K562 (cell line): Measurements from ENCODE around the gene CEMP1. TPM values are rescaled to one million over a fixed set of nuclear protein-coding genes. Genes with fewer than 3 reads are reported as not detected.

ENCODE experiments used
- ATF4 ChIP-seq: fragments of 450-650 bp; formaldehyde crosslinking; IDR thresholded peaks from 2 replicates; pipeline ENCODE4 v1.4.0; 2022; ENCODE audit warnings: mild to moderate bottlenecking, moderate library complexity
- BRF1 ChIP-seq: IDR thresholded peaks from 3 replicates; pipeline ENCODE4 v1.6.1; 2011; ENCODE audit warnings: borderline replicate concordance, mild to moderate bottlenecking; ENCODE audit not compliant: insufficient read length; ENCODE audit errors: extremely low read depth
- FOS ChIP-seq: IDR thresholded peaks from 3 replicates; pipeline ENCODE4 v1.6.1; 2011; ENCODE audit not compliant: insufficient read length; ENCODE audit errors: extremely low read depth
- FOXM1 ChIP-seq, 2 experiments: fragments of 450-650 bp in 1 of 2; sonication (generic) in 1 of 2; formaldehyde crosslinking in 1 of 2; IDR thresholded peaks; 2 replicates each; pipeline versions ENCODE4 v1.6.1 to v1.9.0; 2017 to 2022; ENCODE audit warnings: low read depth in 2 of 2, mild to moderate bottlenecking in 2 of 2, missing genetic modification reagents in 1 of 2, moderate library complexity in 1 of 2
- L3MBTL2 ChIP-seq: fragments of 450-650 bp; IDR thresholded peaks from 2 replicates; pipeline ENCODE4 v1.6.1; 2016; ENCODE audit warnings: mild to moderate bottlenecking, moderate library complexity
- MGA ChIP-seq: fragments of 450-650 bp; IDR thresholded peaks from 2 replicates; pipeline ENCODE4 v1.6.1; 2016; ENCODE audit warnings: mild to moderate bottlenecking, moderate library complexity
- MNT ChIP-seq, 2 experiments: fragments of 450-650 bp; conservative IDR thresholded peaks; 2 replicates each; pipeline ENCODE4 v1.6.1; 2017; ENCODE audit warnings: mild to moderate bottlenecking in 2 of 2, moderate library complexity in 2 of 2
- NBN ChIP-seq: fragments of 450-650 bp; IDR thresholded peaks from 2 replicates; pipeline ENCODE4 v1.6.1; 2016; ENCODE audit warnings: low read depth, mild to moderate bottlenecking
- PHF8 ChIP-seq: fragments of 200-600 bp; sonication (generic); IDR thresholded peaks from 2 replicates; pipeline ENCODE4 v1.6.1; 2012; ENCODE audit warnings: mixed run types, mild to moderate bottlenecking, inconsistent platforms, low read length, moderate library complexity, borderline replicate concordance
- SP2 ChIP-seq: IDR thresholded peaks from 2 replicates; pipeline ENCODE4 v1.6.1; 2011; ENCODE audit warnings: mild to moderate bottlenecking, low read depth, low read length, moderate library complexity; ENCODE audit not compliant: poor library complexity, severe bottlenecking; ENCODE audit errors: extremely low read depth
- ZBTB5 ChIP-seq: fragments of 450-650 bp; IDR thresholded peaks from 2 replicates; pipeline ENCODE4 v1.6.1; 2017; ENCODE audit warnings: antibody characterized with exemption
- polyA plus RNA-seq, 8 experiments: library from polyadenylated mRNA; depleted of rRNA in 4 of 8; stranded (reverse) in 5 of 8; unstranded in 3 of 8; fragments of >200 nt; fragmentation: Nextera tagmentation in 2 of 8; fragmentation: Illumina TruSeq in 1 of 8; extraction: Ambion mirVana in 2 of 8; extraction: Trizol in 1 of 8; gene quantifications; 2 replicates each; pipeline versions ENCODE4 v1.2.1 to v1.2.3, GENCODE V29; 2011 to 2014; ENCODE audit warnings: inconsistent platforms in 1 of 8, missing spikeins in 1 of 8
- total RNA-seq, 7 experiments: library from RNA; depleted of rRNA in 6 of 7; stranded (reverse); fragments of >200 nt in 6 of 7; fragmentation: Illumina TruSeq in 2 of 7; extraction: Trizol in 2 of 7; gene quantifications; 2 replicates each; pipeline versions ENCODE4 v1.2.1 to v1.2.3, GENCODE V29; 2011 to 2021; ENCODE audit warnings: low replicate concordance in 1 of 7

CEMP1 gene
- total and polyA plus RNA-seq, 9 of the 15 experiments (the other 6 are each of a cell fraction or from before 2014, with no cell fraction given): 0.05 to 0.45 TPM; not detected in 7

- TF ChIP-seq ATF4 (CRISPR knock-in tag) (no peak), PHF8 (no peak), L3MBTL2 (peak; percentile 58; the same call in 1 of the 2 replicates), BRF1 (no peak), MNT (conservative IDR thresholded peaks at IDR 0.05) (peak; percentile 37 to 64; a peak in 3 of 4 replicates), FOS (no peak), ZBTB5 (no peak), MGA (no peak), NBN (no peak), SP2 (no peak), FOXM1 (IDR thresholded peaks at IDR 0.05; ENCODE audit: low read depth) (no peak), FOXM1 (CRISPR knock-in tag; IDR thresholded peaks at IDR 0.05; ENCODE audit: low read depth) (no peak)
Measured at GRCh38 chr16:2497116-2497630, 34.0 kb downstream of the CEMP1 start (continued).
